Vagina (tissue), 2 donors: ENCODE measurements around the gene DOCK1.

Source experiments
- CTCF ChIP-seq, 3 experiments: fragments of 450-650 bp in 2 of 3; fragments of 200-600 bp in 1 of 3; sonication (generic) in 1 of 3; IDR thresholded peaks; one replicate each; pipeline ENCODE4 v1.5.1; 2017 to 2019; ENCODE audit warnings: antibody characterized with exemption in 3 of 3, mild to moderate bottlenecking in 2 of 3, moderate library complexity in 2 of 3
- POLR2A ChIP-seq, 2 donors: fragments of 450-650 bp; IDR thresholded peaks; one replicate each; pipeline ENCODE4 v1.6.1; 2017; ENCODE audit warnings: antibody characterized with exemption in 2 of 2, mild to moderate bottlenecking in 2 of 2, moderate library complexity in 2 of 2
- POLR2AphosphoS5 ChIP-seq, 2 donors: sonication (generic); formaldehyde crosslinking; IDR thresholded peaks; one replicate each; pipeline ENCODE4 v1.9.0; 2017; ENCODE audit warnings: antibody characterized with exemption in 2 of 2, mild to moderate bottlenecking in 2 of 2, low read depth in 1 of 2; ENCODE audit not compliant: insufficient read depth in 1 of 2

- TF ChIP-seq CTCF (IDR thresholded peaks at IDR 0.05) (no peak), POLR2A (IDR thresholded peaks at IDR 0.05) (no peak), POLR2AphosphoS5 (IDR thresholded peaks at IDR 0.05; ENCODE audit: insufficient read depth in 1 of 2, low read depth in 1 of 2) (no peak)
These were observed 502.3 kb downstream of the DOCK1 start for GRCh38 chr10:127407551-127407950.
